HG02884 (cell line): ENCODE data around the gene VANGL1.

Experiments
- ATAC-seq: cut with Tn5 transposase; IDR thresholded peaks from one replicate; pipeline ENCODE4 v1.9.1; 2021; ENCODE audit warnings: mild to moderate bottlenecking, moderate library complexity; ENCODE audit not compliant: unreplicated experiment

The VANGL1 gene

GRCh38 chr1:115701090-115701489 is 59.3 kb downstream of the VANGL1 start:
- ATAC-seq = no peak

GRCh38 chr1:115702959-115703358 is 61.2 kb downstream of the VANGL1 start:
- ATAC-seq = no peak

DNA sequence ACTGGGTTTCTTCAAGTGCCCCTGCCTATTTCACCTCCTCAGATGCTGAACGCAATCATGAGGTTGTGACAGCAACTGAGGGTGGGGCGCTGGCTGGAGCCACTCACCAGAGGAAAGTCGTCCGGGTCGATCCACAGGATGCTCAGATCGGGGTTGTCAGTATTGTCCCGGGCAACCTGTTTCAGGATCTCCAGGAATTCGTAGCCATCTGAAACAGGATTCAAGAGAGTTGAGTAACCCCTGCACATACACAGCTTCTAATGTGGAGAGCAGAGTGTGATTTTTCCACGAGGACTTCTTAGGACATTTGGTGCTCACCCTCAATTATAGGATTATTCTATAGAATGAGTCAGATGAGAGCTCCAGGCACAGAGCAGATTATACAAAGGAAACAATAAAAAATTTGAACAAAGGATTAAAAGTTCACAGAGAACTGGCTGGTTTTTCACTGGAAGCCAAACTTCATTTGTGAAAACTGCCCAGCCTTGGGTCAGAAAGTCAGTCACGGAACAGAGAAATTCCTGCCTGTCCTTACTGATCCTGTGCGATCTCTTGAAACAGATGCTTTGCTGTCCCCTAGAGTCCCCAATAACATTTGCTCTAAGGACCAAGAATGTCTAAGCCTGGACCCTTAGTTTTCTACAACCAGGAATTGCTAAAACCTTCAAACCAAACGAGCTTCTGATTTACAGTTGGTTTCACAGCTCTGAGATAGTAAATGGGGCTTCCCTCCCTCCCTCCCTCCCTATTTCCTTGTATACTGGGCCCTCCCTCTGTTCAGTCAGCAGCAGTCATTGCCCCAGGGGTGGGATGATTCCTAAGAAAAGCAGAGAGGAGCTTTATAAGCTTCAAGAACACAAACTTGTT is 63.5 kb downstream of the VANGL1 start:
- ATAC-seq = no peak

GRCh38 chr1:115705963-115706362 is 64.2 kb downstream of the VANGL1 start:
- no peak for ATAC-seq

GRCh38 chr1:115706587-115707425 is 65.0 kb downstream of the VANGL1 start:
- peak; percentile 62 for ATAC-seq

- no peak for ATAC-seq
These were observed 69.3 kb downstream of the VANGL1 start for GRCh38 chr1:115710859-115711624.

GRCh38 chr1:115712911-115713609 is 71.3 kb downstream of the VANGL1 start:
- no peak for ATAC-seq

GRCh38 chr1:115713906-115714305 is 72.1 kb downstream of the VANGL1 start:
- ATAC-seq = no peak

GRCh38 chr1:115714572-115715141 is 72.9 kb downstream of the VANGL1 start:
- ATAC-seq = no peak

DNA sequence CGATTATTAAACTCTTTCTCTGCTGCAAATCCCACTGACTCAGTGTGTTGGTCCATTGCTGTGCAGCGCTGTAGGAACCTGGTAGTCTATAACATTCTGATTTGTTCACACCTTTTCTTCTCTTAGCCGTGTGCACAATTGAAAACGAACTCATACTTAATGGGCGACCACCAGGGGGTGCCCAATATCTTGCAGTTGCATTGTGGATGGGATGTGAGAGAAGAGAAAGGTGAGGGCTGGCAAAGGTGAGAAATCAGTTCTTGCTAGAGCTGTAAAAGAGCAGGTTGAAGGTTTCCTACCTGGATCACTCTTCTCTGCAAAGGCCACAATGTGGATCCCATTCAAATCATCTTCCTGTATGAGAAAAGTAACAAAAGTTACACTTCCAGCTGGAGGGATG is 75.8 kb downstream of the VANGL1 start:
- no peak for ATAC-seq

GRCh38 chr1:115718011-115718754 is 76.4 kb downstream of the VANGL1 start:
- ATAC-seq = no peak

- ATAC-seq = no peak
These were observed 77.5 kb downstream of the VANGL1 start for GRCh38 chr1:115719285-115719684.

GRCh38 chr1:115722221-115722620 is 80.5 kb downstream of the VANGL1 start:
- no peak for ATAC-seq

GRCh38 chr1:115723756-115724155 is 82.0 kb downstream of the VANGL1 start:
- ATAC-seq = no peak

GRCh38 chr1:115725600-115725999 is 83.8 kb downstream of the VANGL1 start:
- no peak for ATAC-seq

DNA sequence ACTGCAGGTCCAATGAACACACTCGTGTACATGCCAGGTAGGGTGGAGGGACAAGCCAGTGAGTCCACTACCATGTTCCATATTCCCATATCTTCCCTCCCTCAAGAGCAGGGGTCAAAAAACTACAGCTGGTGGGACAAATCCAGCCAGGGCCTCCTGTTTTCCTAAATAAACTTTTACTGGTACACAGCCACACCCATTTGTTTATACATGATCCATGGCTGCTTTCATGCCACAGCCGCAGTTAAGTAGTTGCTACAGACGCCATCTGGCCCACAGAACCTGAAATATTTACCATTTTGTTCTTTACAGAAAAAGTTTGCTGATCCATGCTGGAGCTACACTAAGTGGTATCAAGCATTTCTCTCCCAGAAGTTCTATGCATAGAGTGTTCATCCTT is 84.4 kb downstream of the VANGL1 start:
- ATAC-seq = no peak

- no peak for ATAC-seq
These were observed 84.8 kb downstream of the VANGL1 start for GRCh38 chr1:115726570-115726969.

GRCh38 chr1:115727706-115728249 is 86.0 kb downstream of the VANGL1 start:
- ATAC-seq = no peak

DNA sequence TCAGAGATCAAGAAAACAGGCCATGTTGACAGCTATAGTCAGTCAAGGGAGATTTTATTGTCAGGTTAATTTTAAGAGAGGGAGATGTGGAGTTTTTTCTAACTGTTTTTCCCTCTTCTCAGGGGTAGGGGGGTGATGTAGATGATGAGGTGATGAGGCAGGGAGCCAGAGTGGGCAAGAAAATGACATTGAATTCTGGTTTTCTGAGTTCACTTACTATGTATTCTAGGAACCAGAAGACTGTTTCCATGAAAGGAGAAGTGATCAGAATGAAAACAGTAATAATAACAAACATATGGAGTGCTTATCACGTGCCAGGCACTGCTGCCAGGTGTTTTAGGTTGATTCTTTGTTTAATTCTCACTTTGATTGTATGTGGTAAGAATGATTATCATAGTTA is 86.6 kb downstream of the VANGL1 start:
- no peak for ATAC-seq
